Measurements from ENCODE around the gene PPIP5K2.

The PPIP5K2 gene

DNA sequence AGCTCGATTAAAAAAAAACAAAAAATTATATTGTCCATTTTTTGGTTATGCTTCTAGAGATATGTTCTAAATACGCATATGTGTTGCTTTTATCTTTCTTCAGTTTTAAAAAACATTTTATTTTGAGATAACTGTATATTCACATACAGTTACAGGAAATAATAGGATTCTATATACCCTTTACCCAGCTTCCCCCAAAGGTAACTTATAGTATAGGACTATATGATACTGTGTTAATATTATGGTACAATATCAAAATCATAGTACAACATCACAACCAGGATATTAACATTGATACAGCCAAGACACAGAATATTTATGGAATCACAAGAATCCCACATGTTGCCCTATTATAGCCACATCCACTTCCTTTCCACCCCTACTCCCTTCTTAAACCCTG is 129.0 kb downstream of the PPIP5K2 start:
- no peak overlapping the region for H2AFZ ChIP-seq (ENCODE audit: low read depth)
- H3K4me2 ChIP-seq: no peak overlapping the region
- no peaks in the 10 kb centered on the region for H3K79me2 ChIP-seq (ENCODE audit: insufficient read depth, low read depth)
- no peaks in the 10 kb centered on the region for H3K27me3 ChIP-seq (ENCODE audit: insufficient read depth, low read depth)
- no peaks in the 10 kb centered on the region for H3K4me1 ChIP-seq (ENCODE audit: low read depth, poor library complexity, severe bottlenecking)
- no peaks in the 10 kb centered on the region for H4K20me1 ChIP-seq (ENCODE audit: insufficient read depth)
- no peak for TF ChIP-seq CTCF (conservative IDR thresholded peaks at IDR 0.05; ENCODE audit: low read depth, low read length)
- no peak overlapping the region for H3K27ac ChIP-seq
- H3K4me3 ChIP-seq (IDR thresholded peaks at IDR 0.05; ENCODE audit: insufficient read depth, low read depth, low read length): no peak overlapping the region
- no peak overlapping the region for H3K9ac ChIP-seq
- no peaks in the 10 kb centered on the region for H3K36me3 ChIP-seq (ENCODE audit: insufficient read depth)

GRCh38 chr5:103254921-103255320 is 134.8 kb downstream of the PPIP5K2 start:
- Histone ChIP-seq H3K27me3 (ENCODE audit: insufficient read depth, low read depth) (no peaks in the 10 kb centered on the region), H4K20me1 (ENCODE audit: insufficient read depth) (no peaks in the 10 kb centered on the region), H3K9ac (no peak overlapping the region), H3K79me2 (ENCODE audit: insufficient read depth, low read depth) (peaks cover 3% of the 10 kb centered on the region), H3K4me3 (IDR thresholded peaks at IDR 0.05; ENCODE audit: insufficient read depth, low read depth, low read length) (no peak overlapping the region), H3K27ac (no peak overlapping the region), H3K36me3 (ENCODE audit: insufficient read depth) (no peaks in the 10 kb centered on the region), H2AFZ (ENCODE audit: low read depth) (no peak overlapping the region), H3K4me2 (no peak overlapping the region), H3K4me1 (ENCODE audit: low read depth, poor library complexity, severe bottlenecking) (no peaks in the 10 kb centered on the region)
- TF ChIP-seq CTCF (conservative IDR thresholded peaks at IDR 0.05; ENCODE audit: low read depth, low read length): no peak

DNA sequence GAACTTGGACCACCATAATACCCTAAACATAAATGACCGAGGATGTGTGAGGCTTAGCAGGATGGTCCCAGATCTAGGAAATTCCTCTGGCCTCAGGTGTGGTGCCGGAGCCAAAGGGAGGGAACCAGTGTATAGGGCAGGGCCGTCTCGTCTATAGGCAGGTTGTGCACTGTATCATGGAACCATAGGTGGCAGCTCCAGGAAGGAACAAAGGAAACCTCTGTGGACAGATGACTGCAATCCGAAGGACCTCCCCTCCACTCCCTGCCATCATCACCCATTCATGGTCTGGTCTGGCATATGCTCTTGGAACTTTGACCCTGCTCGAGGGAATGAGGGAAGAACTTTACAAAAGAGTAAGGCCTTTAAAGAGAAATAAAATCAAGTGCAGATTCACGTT is 135.6 kb downstream of the PPIP5K2 start:
- H3K27ac ChIP-seq: no peak overlapping the region
- no peaks in the 10 kb centered on the region for H4K20me1 ChIP-seq (ENCODE audit: insufficient read depth)
- no peak overlapping the region for H3K4me2 ChIP-seq
- H2AFZ ChIP-seq (ENCODE audit: low read depth): no peak overlapping the region
- H3K9ac ChIP-seq: no peak overlapping the region
- H3K27me3 ChIP-seq (ENCODE audit: insufficient read depth, low read depth): no peaks in the 10 kb centered on the region
- H3K79me2 ChIP-seq (ENCODE audit: insufficient read depth, low read depth): peaks cover 10% of the 10 kb centered on the region
- H3K4me3 ChIP-seq (IDR thresholded peaks at IDR 0.05; ENCODE audit: insufficient read depth, low read depth, low read length): no peak overlapping the region
- no peak for TF ChIP-seq CTCF (conservative IDR thresholded peaks at IDR 0.05; ENCODE audit: low read depth, low read length)
- H3K36me3 ChIP-seq (ENCODE audit: insufficient read depth): no peaks in the 10 kb centered on the region
- H3K4me1 ChIP-seq (ENCODE audit: low read depth, poor library complexity, severe bottlenecking): no peaks in the 10 kb centered on the region

GRCh38 chr5:103256178-103256577 is 136.1 kb downstream of the PPIP5K2 start:
- Histone ChIP-seq H3K4me3 (IDR thresholded peaks at IDR 0.05; ENCODE audit: insufficient read depth, low read depth, low read length) (no peak overlapping the region), H4K20me1 (ENCODE audit: insufficient read depth) (no peaks in the 10 kb centered on the region), H3K4me1 (ENCODE audit: low read depth, poor library complexity, severe bottlenecking) (peaks cover 3% of the 10 kb centered on the region), H3K27me3 (ENCODE audit: insufficient read depth, low read depth) (no peaks in the 10 kb centered on the region), H2AFZ (ENCODE audit: low read depth) (no peak overlapping the region), H3K79me2 (ENCODE audit: insufficient read depth, low read depth) (peaks cover 15% of the 10 kb centered on the region), H3K36me3 (ENCODE audit: insufficient read depth) (no peaks in the 10 kb centered on the region), H3K4me2 (no peak overlapping the region), H3K9ac (no peak overlapping the region), H3K27ac (no peak overlapping the region)
- TF ChIP-seq CTCF (conservative IDR thresholded peaks at IDR 0.05; ENCODE audit: low read depth, low read length): no peak

Data from KMS-11 (cell line).